Adrenal gland (tissue), 5 donors: Measurements from ENCODE around the gene SLC39A9.

Experiments used
- CTCF ChIP-seq, 6 experiments: fragments of 450-650 bp in 4 of 6; fragments of 200-600 bp in 2 of 6; sonication (generic) in 1 of 6; IDR thresholded peaks; 1 replicate in 5 of 6; 2 replicates in 1 of 6; pipeline versions ENCODE4 v1.5.1 to v1.8.0; 2016 to 2021; ENCODE audit warnings: antibody characterized with exemption in 6 of 6, mild to moderate bottlenecking in 2 of 6, moderate library complexity in 1 of 6
- POLR2A ChIP-seq, 2 donors: fragments of 450-650 bp; IDR thresholded peaks; one replicate each; pipeline ENCODE4 v1.6.1; 2017; ENCODE audit warnings: antibody characterized with exemption in 2 of 2, mild to moderate bottlenecking in 2 of 2, moderate library complexity in 1 of 2
- donor health status: DM: no; HTN: no; CAD: no.

GRCh38 chr14:69351911-69352310 lies 46.6 kb upstream of the SLC39A9 start:
- no peak for TF ChIP-seq CTCF (IDR thresholded peaks at IDR 0.05)
- TF ChIP-seq POLR2A (IDR thresholded peaks at IDR 0.05): no peak
